ENCODE data around the gene CCDC174.

Gene CCDC174

DNA sequence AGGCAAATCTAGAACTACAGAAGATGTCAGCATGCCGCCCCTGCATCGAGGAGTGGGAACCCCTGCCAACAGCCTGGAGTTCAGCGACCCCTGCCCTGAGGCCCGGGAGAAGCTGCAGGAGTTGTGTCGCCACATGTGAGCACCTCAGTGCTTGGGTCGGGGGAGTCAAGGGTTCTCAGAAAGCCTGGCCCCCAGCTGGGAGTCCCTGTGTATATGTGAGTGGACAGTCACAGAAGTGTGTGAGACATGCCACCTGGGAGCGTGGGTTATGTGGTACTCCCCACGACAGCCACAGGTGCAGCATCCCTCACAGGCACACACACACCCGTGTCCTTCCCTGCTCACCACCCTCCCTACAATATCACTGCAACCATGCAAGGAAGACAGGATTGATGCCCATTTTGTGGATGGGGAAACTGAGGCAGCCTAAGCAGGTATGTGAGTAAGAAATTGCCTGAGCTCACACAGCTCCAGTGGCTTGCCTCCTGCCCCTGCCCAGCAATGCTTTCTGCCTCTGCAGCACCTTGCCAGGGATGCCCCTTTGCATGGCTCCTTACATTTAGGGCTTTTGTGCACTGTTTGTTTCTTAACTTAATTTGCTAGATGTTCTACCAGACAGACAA, 51.7 kb downstream of the CCDC174 start:
- DNase-seq (ENCODE audit: low spot score), result no peak

DNA sequence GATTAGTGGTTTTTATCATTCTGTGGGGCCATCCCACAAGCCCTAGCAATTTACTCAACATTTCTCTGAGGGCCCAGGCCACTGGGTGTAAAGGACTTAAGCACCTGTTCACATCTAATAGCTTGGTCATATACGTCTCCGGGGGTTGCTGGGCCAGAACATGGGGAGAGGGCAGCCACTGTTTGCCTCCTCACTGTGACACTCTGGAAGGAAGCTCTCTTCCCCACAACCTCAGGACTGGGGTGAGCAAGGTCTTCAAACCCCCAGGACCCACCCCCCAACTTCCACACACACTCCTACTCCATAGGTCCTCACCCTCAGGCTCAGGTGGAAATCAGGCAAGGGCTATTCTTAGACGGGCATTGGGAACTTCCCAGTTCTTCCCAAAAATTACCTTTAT, 52.2 kb downstream of the CCDC174 start:
- DNase-seq (ENCODE audit: low spot score), result no peak

DNA sequence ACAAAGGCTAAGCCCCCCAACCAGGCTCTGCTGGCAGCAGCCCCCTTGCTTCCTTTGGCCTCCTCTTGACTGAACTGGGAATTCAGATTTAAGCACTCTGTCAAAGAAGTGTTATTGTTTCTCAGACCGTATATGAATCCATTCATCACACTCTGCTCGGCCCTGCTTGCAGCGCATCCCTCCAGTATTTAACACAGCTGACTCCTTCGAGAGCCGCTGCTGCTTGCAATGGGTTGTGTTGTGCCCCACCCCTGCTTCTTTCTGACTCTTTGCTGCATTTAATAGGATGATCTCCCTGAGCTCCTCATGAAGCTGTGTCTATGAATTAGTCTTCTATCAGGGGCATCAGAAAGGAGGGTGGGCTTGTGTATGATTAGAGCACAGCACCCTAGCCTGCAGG, 54.5 kb downstream of the CCDC174 start:
- DNase-seq (ENCODE audit: low spot score), result no peak

DNA sequence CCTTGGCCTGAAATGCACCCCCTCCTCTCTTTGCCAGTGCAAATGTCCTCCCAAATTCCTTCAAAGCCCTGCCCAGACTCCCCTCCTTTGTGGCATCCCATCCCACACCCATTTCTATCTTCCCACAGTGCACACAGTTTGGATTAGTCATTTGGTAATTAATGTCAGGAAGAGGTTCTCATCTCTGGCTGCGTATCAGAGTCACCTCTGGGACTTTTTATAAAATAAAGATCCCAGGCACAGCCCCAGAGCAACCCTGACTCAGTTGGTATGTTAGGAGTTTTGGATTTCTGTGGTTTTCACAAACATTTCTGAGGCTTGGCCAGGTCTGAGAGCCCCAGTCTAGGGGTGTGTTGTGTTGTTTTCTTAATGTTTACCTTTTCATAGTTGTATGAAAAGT, 65.0 kb downstream of the CCDC174 start:
- DNase-seq (ENCODE audit: low spot score), result peak; percentile 70

DNA sequence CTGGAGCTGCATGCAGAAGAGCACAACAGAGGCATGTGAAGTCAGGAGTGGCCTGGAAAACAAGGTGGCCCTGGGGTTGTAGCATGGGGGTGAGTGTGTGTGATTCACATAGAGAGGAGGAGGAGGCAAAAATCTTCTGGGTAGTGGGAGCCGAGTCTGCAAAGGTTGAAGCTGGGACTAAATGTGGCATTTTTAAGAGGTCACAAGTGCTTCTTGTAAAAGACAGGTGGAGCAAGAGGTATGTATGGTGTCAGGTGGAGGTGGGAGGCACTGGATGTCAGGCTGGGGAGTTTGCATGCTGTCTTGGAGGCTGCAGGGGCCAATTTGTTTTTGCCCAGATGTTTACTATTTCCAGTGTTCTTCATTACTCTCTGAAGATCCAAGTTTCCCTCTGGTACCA, 65.7 kb downstream of the CCDC174 start:
- DNase-seq (ENCODE audit: low spot score), result no peak

DNA sequence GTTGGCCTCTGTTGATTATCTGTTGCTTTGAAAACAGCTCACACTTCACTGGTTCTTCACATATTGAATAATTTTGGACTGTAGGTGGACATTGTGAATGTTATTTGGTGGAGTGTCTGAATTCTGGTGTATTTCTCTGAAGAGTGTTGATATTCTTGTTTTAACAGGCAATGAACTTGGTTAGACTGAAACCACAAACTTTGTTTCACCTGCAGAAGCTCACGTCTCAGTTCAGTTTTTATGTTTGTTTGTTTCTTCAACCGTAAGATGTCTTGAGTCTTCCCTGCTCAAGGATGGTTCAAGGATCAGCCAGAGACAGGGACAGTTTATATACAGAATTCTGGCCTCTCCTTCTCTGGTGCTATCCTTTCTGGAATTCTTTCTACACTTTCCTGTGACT, 67.0 kb downstream of the CCDC174 start:
- peak; percentile 2 for DNase-seq (ENCODE audit: low spot score)

DNA sequence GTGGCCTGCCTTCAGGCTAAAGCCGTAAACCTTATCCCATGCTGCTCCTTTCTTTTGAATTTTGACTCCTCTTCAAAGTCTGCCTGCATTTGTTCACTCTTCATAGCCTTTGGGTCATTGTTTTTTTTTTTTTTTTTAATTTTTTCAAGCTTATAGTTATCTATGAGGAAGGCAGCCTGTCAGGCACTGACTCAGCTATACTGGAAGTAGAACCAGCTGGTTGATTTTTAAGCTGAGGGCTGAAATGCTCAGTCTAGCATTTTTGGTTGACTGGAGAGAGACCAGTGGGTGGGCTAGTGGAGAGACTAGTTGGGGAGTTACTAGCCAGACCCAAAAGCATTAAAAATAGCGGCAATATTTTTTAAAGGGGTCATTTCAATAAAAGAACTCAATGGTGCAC, 67.4 kb downstream of the CCDC174 start:
- peak; percentile 60 for DNase-seq (ENCODE audit: low spot score)

DNA sequence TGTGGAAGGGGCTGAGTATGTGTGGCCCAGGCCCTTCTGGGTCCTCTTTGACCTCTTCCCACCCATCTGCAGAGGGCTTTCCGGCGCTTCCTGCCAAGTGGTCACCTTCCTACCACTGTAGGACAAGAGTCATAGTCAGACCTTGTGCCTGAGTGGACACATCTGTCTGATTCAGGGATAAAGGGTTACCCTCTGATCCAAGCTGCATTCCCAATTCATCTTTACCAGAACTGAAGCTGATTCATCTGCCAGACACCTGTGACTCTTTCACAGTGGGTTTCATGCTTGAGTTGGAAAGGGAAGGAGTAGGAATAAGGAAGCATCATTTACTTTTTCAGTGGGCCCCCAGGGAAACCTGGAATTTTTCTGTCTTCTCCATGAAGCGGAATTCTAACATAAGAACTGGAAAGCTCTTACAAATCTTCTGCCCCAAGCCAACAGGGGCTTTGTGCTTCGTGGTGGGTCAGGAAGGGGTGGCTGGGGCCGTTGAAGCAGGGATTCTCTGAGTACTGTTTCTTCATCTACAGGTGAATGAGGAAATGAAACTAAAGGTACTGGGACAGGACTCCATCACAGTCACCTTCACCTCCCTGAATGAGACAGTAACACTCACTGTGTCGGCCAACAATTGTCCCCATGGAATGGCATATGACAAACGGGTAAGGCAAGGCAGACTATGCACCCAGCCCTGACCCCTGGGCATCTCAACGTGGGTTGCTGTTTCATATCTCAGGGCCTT, 69.7 kb downstream of the CCDC174 start:
- DNase-seq (ENCODE audit: low spot score), result peak; percentile 85

All from kidney tubule cell (primary cell).